H7 (cell line): ENCODE results near the gene MSH3. TPM values are rescaled to one million over a fixed set of nuclear protein-coding genes. Genes with fewer than 3 reads are reported as not detected.
"Not testable (repeated sequence)": the region's sequence is repeated elsewhere in the genome, so short reads cannot be mapped to it uniquely, and the experiment has no call there.

Source experiments
- DNase-seq: peaks from one replicate; pipeline ENCODE4 v3.0.0; 2012
- H3K27me3 ChIP-seq: 2 replicates; pipeline ENCODE4 v1.6.0; 2011; ENCODE audit warnings: mild to moderate bottlenecking, low read length; ENCODE audit not compliant: control insufficient read depth, insufficient read depth
- H3K36me3 ChIP-seq: replicated peaks from 2 replicates; pipeline ENCODE4 v1.5.1; 2011; ENCODE audit warnings: low read length; ENCODE audit not compliant: control insufficient read depth, insufficient read depth
- H3K4me3 ChIP-seq: 2 replicates; pipeline ENCODE4 v1.5.1; 2011; ENCODE audit warnings: low read depth, mild to moderate bottlenecking, control low read depth, low read length, moderate library complexity; ENCODE audit not compliant: insufficient read depth
- total RNA-seq: library from RNA; depleted of rRNA; stranded (reverse); fragments of >200 nt; shearing (Covaris generic); gene quantifications from 2 replicates; pipeline ENCODE4 v1.2.3, GENCODE V29; 2014

Gene MSH3
- total RNA-seq, 1 experiment from 2014 or later = 10.1 TPM

- Histone ChIP-seq H3K36me3 (no peaks in the 10 kb centered on the region), H3K27me3 (no peaks in the 10 kb centered on the region), H3K4me3 (no peak overlapping the region)
- no peak for DNase-seq
Observed at GRCh38 chr5:80865551-80865950, 211.1 kb downstream of the MSH3 start.

GRCh38 chr5:80866371-80866770 is 211.9 kb downstream of the MSH3 start:
- Histone ChIP-seq H3K27me3 (no peaks in the 10 kb centered on the region), H3K36me3 (no peaks in the 10 kb centered on the region), H3K4me3 (no peak overlapping the region)
- DNase-seq = no peak

GRCh38 chr5:80867233-80867632 is 212.8 kb downstream of the MSH3 start:
- H3K36me3 ChIP-seq = no peaks in the 10 kb centered on the region
- no peak overlapping the region for H3K4me3 ChIP-seq
- no peak for DNase-seq
- H3K27me3 ChIP-seq = no peaks in the 10 kb centered on the region

GRCh38 chr5:80870442-80870841 is 216.0 kb downstream of the MSH3 start:
- no peak for DNase-seq
- Histone ChIP-seq H3K27me3 (no peaks in the 10 kb centered on the region), H3K36me3 (no peaks in the 10 kb centered on the region), H3K4me3 (no peak overlapping the region)

- no peaks in the 10 kb centered on the region for H3K36me3 ChIP-seq
- no peak for DNase-seq
- no peak overlapping the region for H3K4me3 ChIP-seq
- H3K27me3 ChIP-seq = no peaks in the 10 kb centered on the region
Observed at GRCh38 chr5:80871541-80871961, 217.1 kb downstream of the MSH3 start.

- DNase-seq = no peak
- Histone ChIP-seq H3K4me3 (no peak overlapping the region), H3K27me3 (no peaks in the 10 kb centered on the region), H3K36me3 (peaks cover 5% of the 10 kb centered on the region)
Observed at GRCh38 chr5:80874162-80874561, 219.7 kb downstream of the MSH3 start.

- Histone ChIP-seq H3K27me3 (no peaks in the 10 kb centered on the region), H3K4me3 (no peak overlapping the region), H3K36me3 (peaks cover 5% of the 10 kb centered on the region)
- no peak for DNase-seq
Observed at GRCh38 chr5:80877592-80877991, 223.1 kb downstream of the MSH3 start.

GRCh38 chr5:80881726-80882125 is 227.3 kb downstream of the MSH3 start:
- DNase-seq = no peak

GRCh38 chr5:80883390-80883789 is 228.9 kb downstream of the MSH3 start:
- DNase-seq = not testable (repeated sequence)

More at GRCh38 chr5:80881726-80882125, 227.3 kb downstream of the MSH3 start:
- Histone ChIP-seq H3K4me3 (no peak overlapping the region), H3K36me3 (peaks cover 5% of the 10 kb centered on the region), H3K27me3 (no peaks in the 10 kb centered on the region)

GRCh38 chr5:80884086-80884813 is 229.8 kb downstream of the MSH3 start:
- no peak overlapping the region for H3K4me3 ChIP-seq
- H3K36me3 ChIP-seq = no peaks in the 10 kb centered on the region
- no peak for DNase-seq
- H3K27me3 ChIP-seq = no peaks in the 10 kb centered on the region

More at GRCh38 chr5:80883390-80883789, 228.9 kb downstream of the MSH3 start:
- H3K27me3 ChIP-seq, H3K36me3 ChIP-seq, H3K4me3 ChIP-seq: not testable (repeated sequence)

GRCh38 chr5:80884929-80885328 is 230.5 kb downstream of the MSH3 start:
- no peak for DNase-seq
- no peak overlapping the region for H3K4me3 ChIP-seq
- H3K36me3 ChIP-seq = no peaks in the 10 kb centered on the region
- H3K27me3 ChIP-seq = no peaks in the 10 kb centered on the region

GRCh38 chr5:80885396-80886000 is 231.0 kb downstream of the MSH3 start:
- Histone ChIP-seq H3K4me3 (no peak overlapping the region), H3K27me3 (no peaks in the 10 kb centered on the region), H3K36me3 (no peaks in the 10 kb centered on the region)
- DNase-seq = no peak

- DNase-seq = no peak
- Histone ChIP-seq H3K27me3 (no peaks in the 10 kb centered on the region), H3K4me3 (no peak overlapping the region), H3K36me3 (no peaks in the 10 kb centered on the region)
Observed at GRCh38 chr5:80894083-80894482, 239.6 kb downstream of the MSH3 start.

GRCh38 chr5:80895523-80895922 is 241.1 kb downstream of the MSH3 start:
- H3K36me3 ChIP-seq = no peaks in the 10 kb centered on the region
- no peak overlapping the region for H3K4me3 ChIP-seq
- no peaks in the 10 kb centered on the region for H3K27me3 ChIP-seq
- DNase-seq = no peak

- H3K36me3 ChIP-seq, DNase-seq, H3K4me3 ChIP-seq, H3K27me3 ChIP-seq: not testable (repeated sequence)
Observed at GRCh38 chr5:80902624-80903023, 248.2 kb downstream of the MSH3 start.
